IMR-90 (cell line): ENCODE results near the gene TELO2.

ENCODE experiments used
- CTCF ChIP-seq: conservative IDR thresholded peaks from 2 replicates; pipeline ENCODE4 v1.5.1; 2012; ENCODE audit warnings: mild to moderate bottlenecking, low read depth, low read length, improper control_type of control experiment
- FOS ChIP-seq: fragments of 150-350 bp; IDR thresholded peaks from 2 replicates; pipeline ENCODE4 v1.6.1; 2016; ENCODE audit warnings: low read depth, low read length
- POLR2A ChIP-seq: IDR thresholded peaks from 2 replicates; pipeline ENCODE4 v1.6.1; 2012; ENCODE audit warnings: mild to moderate bottlenecking, low read depth, low read length
- RAD21 ChIP-seq: IDR thresholded peaks from 2 replicates; pipeline ENCODE4 v1.6.1; 2012; ENCODE audit warnings: low read length, improper control_type of control experiment
- RFX5 ChIP-seq: IDR thresholded peaks from 2 replicates; pipeline ENCODE4 v1.8.0; 2012; ENCODE audit warnings: low read depth, mild to moderate bottlenecking, low read length, moderate library complexity

- TF ChIP-seq CTCF (no peak), RFX5 (no peak), POLR2A (no peak), FOS (no peak), RAD21 (no peak)
These were observed 40.6 kb upstream of the TELO2 start for GRCh38 chr16:1452530-1452929.
